GM12875 (cell line): Measurements from ENCODE around the gene DAPP1.
A peak's percentile ranks its signal among the peaks of the same experiment; 100 is the strongest.

Experiments
- H3K4me3 ChIP-seq: one replicate; pipeline ENCODE4 v1.5.1; 2011; ENCODE audit warnings: low read depth, low read length, control low read depth
- TF ChIP-seq, protein P1 (sequence below): IDR thresholded peaks from 2 replicates; pipeline ENCODE4 v1.5.1; 2011; ENCODE audit warnings: low read depth, mild to moderate bottlenecking, control low read depth, inconsistent platforms, low read length, moderate library complexity, borderline replicate concordance; ENCODE audit not compliant: insufficient read depth

DAPP1 gene

DNA sequence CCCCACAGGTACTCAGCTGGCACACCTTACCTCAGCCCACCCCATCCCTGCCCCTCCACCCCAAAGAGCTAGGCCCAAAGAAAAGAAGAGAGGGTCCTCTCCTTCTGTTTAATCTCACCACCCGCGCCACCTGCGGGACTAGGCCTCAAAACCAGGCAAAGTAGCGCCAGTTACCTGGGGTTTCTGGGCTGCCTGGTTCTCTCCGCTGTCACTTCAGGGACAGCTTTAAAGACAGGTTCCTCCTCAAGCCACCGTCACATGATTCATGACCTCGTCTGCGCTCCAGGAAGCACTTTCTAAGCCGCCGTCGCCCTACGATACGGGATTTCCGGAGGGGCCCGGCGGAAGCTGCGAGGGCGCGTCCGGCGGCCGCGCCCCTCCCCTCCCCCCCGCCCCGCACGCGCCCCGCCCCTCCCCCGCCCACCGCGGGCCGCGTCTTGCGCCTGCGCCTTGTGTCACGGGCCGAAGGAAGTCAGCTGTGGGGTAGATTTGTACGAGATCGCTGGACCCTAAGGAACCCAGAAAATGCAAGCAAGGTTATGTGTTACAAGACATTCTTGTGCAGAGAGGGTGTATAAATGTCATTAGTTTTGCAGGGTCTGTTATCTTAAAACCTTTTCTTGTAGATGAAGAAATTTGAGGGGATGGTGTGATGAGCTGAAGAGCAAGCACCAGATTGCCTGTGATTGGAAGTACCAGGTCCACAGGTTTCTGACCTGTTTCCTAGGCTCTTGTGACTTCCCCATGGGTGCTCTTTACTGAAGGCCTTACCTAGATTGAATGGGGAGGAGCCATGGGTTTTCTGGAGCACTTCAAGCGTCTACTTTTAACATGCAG lies 77.8 kb downstream of the DAPP1 start, which contains the start of gene LAMTOR3:
Gene LAMTOR3, minus strand, starts transcription at position 267 of the 837 bp plus-strand sequence. CDS start 464 bp downstream, outside the sequence.
- peak within 1 kb of the TSS; percentile 63 for H3K4me3 ChIP-seq
- TF ChIP-seq, protein P1, sequence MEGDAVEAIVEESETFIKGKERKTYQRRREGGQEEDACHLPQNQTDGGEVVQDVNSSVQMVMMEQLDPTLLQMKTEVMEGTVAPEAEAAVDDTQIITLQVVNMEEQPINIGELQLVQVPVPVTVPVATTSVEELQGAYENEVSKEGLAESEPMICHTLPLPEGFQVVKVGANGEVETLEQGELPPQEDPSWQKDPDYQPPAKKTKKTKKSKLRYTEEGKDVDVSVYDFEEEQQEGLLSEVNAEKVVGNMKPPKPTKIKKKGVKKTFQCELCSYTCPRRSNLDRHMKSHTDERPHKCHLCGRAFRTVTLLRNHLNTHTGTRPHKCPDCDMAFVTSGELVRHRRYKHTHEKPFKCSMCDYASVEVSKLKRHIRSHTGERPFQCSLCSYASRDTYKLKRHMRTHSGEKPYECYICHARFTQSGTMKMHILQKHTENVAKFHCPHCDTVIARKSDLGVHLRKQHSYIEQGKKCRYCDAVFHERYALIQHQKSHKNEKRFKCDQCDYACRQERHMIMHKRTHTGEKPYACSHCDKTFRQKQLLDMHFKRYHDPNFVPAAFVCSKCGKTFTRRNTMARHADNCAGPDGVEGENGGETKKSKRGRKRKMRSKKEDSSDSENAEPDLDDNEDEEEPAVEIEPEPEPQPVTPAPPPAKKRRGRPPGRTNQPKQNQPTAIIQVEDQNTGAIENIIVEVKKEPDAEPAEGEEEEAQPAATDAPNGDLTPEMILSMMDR = no peak

DNA sequence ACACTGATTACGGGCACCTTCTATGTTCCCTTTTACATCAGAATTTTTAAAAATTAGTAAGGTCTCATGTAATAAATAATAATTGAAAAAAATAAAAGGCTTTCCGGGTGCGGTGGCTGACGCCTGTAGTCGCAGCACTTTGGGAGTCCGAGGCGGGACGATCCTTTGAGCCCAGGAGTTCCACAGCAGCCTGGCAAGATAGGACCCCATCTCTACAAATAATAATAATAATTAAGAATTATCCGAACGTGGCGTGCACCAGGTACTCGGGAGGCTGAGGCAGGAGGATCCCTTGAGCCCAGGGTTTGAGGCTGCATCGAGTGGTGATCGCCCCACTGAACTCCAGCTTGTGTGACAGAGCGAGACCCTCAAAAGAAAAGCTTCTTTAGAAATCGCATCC lies 78.4 kb downstream of the DAPP1 start:
- no peak overlapping the region for H3K4me3 ChIP-seq
- TF ChIP-seq, protein P1 = no peak

DNA sequence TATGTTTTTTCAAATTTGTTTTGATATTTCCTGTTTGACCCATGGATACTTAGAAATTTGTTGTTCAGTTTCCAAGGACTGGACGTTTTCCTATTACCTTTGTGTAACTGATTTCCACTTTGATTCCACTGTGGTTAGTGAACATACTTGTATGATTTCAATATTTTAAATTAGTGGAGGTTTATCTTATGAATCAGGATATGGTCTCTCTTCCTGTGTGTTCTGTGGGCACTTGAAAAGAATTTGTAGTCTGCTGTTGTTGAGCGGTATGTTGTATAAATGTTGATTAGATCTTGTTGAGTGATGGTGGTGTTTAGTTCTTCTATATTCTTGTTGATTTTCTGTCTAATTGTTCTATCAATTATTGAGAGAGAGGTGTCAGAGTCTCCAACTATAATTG lies 98.8 kb downstream of the DAPP1 start:
- no peak overlapping the region for H3K4me3 ChIP-seq
- TF ChIP-seq, protein P1 = no peak

DNA sequence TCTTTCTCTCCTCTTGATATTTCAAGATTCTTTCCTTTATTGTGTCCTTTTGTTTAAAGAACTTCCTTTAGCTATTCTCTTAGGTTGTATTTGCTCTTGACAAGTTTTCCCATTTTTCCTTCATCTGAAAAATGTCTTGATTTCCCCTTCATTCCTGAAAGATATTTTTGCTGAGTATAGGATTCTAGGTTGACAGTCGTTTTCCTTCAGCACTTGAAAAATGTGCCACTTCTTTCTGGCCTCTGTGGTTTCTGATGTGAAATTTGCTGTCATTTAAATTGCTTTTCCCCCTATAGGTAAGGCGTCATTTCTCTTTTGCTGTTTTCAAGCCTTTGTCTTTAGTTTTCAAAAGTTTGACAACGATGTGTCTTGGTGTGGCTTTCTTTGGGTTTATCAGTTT lies 100.9 kb downstream of the DAPP1 start:
- TF ChIP-seq, protein P1 = no peak
- H3K4me3 ChIP-seq = no peak overlapping the region

DNA sequence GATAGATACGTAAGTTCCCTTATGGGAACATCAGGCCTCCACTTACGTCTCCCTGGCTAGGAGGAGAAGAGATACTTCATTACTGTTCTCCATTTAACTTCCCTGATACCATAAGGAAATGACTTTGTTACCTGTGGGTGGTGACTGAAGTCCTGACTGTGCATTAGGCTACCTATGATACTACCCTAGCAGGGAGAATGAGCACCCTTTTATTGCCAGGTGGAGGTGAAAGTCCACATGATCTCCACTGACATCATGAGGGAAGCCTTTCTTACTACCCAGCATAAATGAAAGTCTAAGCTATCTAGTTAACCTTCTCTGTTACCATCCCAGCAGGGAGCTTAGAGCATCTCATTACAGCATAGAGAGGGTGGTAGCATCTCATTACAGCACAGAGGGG lies 102.0 kb downstream of the DAPP1 start:
- no peak overlapping the region for H3K4me3 ChIP-seq
- TF ChIP-seq, protein P1 = no peak
